Duodenal mucosa (tissue), 2 donors: ENCODE measurements around the gene SNAPC5.
"Not testable (repeated sequence)": the region's sequence is repeated elsewhere in the genome, so short reads cannot be mapped to it uniquely, and the experiment has no call there.

Source experiments
- H3K27ac ChIP-seq: one replicate; pipeline ENCODE4 v1.7.0; 2013; ENCODE audit warnings: low read depth, low read length
- H3K27me3 ChIP-seq, 2 donors: one replicate each; pipeline ENCODE4 v1.7.0; 2013; ENCODE audit warnings: low read length in 2 of 2, control low read depth in 1 of 2; ENCODE audit not compliant: insufficient read depth in 2 of 2, control insufficient read depth in 1 of 2
- H3K36me3 ChIP-seq, 2 donors: one replicate each; pipeline ENCODE4 v1.7.0; 2013; ENCODE audit warnings: low read length in 2 of 2, control low read depth in 1 of 2; ENCODE audit not compliant: insufficient read depth in 2 of 2, control insufficient read depth in 1 of 2
- H3K4me1 ChIP-seq, 2 donors: one replicate each; pipeline ENCODE4 v1.7.0; 2013; ENCODE audit warnings: low read length in 2 of 2, control low read depth in 1 of 2; ENCODE audit not compliant: insufficient read depth in 2 of 2, control insufficient read depth in 1 of 2
- H3K4me3 ChIP-seq, 2 donors: one replicate each; pipeline ENCODE4 v1.7.0; 2013; ENCODE audit warnings: low read length in 2 of 2, low read depth in 1 of 2
- H3K9ac ChIP-seq, 2 donors: one replicate each; pipeline ENCODE4 v1.7.0; 2013; ENCODE audit warnings: low read length in 2 of 2, low read depth in 1 of 2
- H3K9me3 ChIP-seq, 2 donors: one replicate each; pipeline ENCODE4 v1.7.0; 2013; ENCODE audit warnings: low read length in 2 of 2, control low read depth in 1 of 2; ENCODE audit not compliant: control insufficient read depth in 1 of 2

Gene SNAPC5

GRCh38 chr15:66476535-66476934 lies 21.0 kb downstream of the SNAPC5 start:
- no peaks in the 10 kb centered on the region for H3K4me1 ChIP-seq
- no peak overlapping the region for H3K9ac ChIP-seq

GRCh38 chr15:66474963-66475362 lies 22.6 kb downstream of the SNAPC5 start:
- H3K4me1 ChIP-seq = no peaks in the 10 kb centered on the region
- H3K4me3 ChIP-seq = no peak overlapping the region
- no peaks in the 10 kb centered on the region for H3K27me3 ChIP-seq
- no peaks in the 10 kb centered on the region for H3K36me3 ChIP-seq
- H3K9me3 ChIP-seq = no peaks in the 10 kb centered on the region
- no peak overlapping the region for H3K9ac ChIP-seq
- H3K27ac ChIP-seq = no peak overlapping the region

More at GRCh38 chr15:66476535-66476934, 21.0 kb downstream of the SNAPC5 start:
- Histone ChIP-seq H3K27ac (no peak overlapping the region), H3K36me3 (peaks cover 0 to 3% of the 10 kb centered on the region in 2 donors), H3K4me3 (no peak overlapping the region), H3K27me3 (no peaks in the 10 kb centered on the region), H3K9me3 (no peaks in the 10 kb centered on the region)

- Histone ChIP-seq H3K4me3 (no peak overlapping the region), H3K36me3 (no peaks in the 10 kb centered on the region), H3K27ac (no peak overlapping the region), H3K9ac (no peak overlapping the region), H3K9me3 (no peaks in the 10 kb centered on the region), H3K4me1 (no peaks in the 10 kb centered on the region), H3K27me3 (no peaks in the 10 kb centered on the region)
These were observed 23.4 kb downstream of the SNAPC5 start for GRCh38 chr15:66474135-66474534.

GRCh38 chr15:66472176-66472999 lies 25.2 kb downstream of the SNAPC5 start:
- Histone ChIP-seq H3K9me3 (no peaks in the 10 kb centered on the region), H3K27me3 (no peaks in the 10 kb centered on the region), H3K36me3 (no peaks in the 10 kb centered on the region), H3K4me3 (no peak overlapping the region), H3K27ac (no peak overlapping the region), H3K9ac (no peak overlapping the region), H3K4me1 (no peaks in the 10 kb centered on the region)

- H3K27ac ChIP-seq, H3K9ac ChIP-seq, H3K36me3 ChIP-seq, H3K4me3 ChIP-seq, H3K4me1 ChIP-seq, H3K27me3 ChIP-seq, H3K9me3 ChIP-seq: not testable (repeated sequence)
These were observed 26.7 kb downstream of the SNAPC5 start for GRCh38 chr15:66470825-66471224.

GRCh38 chr15:66467162-66468040 lies 30.2 kb downstream of the SNAPC5 start:
- not testable (repeated sequence) for H3K4me1 ChIP-seq, H3K27me3 ChIP-seq, H3K4me3 ChIP-seq, H3K36me3 ChIP-seq, H3K9me3 ChIP-seq, H3K9ac ChIP-seq, H3K27ac ChIP-seq

GRCh38 chr15:66465294-66465693 lies 32.3 kb downstream of the SNAPC5 start:
- not testable (repeated sequence) for H3K9ac ChIP-seq, H3K36me3 ChIP-seq, H3K27me3 ChIP-seq, H3K4me1 ChIP-seq, H3K27ac ChIP-seq, H3K4me3 ChIP-seq, H3K9me3 ChIP-seq

- Histone ChIP-seq H3K4me3 (no peak overlapping the region), H3K36me3 (no peaks in the 10 kb centered on the region), H3K9me3 (no peaks in the 10 kb centered on the region), H3K27me3 (no peaks in the 10 kb centered on the region), H3K4me1 (peaks cover 0 to 4% of the 10 kb centered on the region in 2 donors), H3K9ac (no peak overlapping the region), H3K27ac (no peak overlapping the region)
These were observed 34.9 kb downstream of the SNAPC5 start for GRCh38 chr15:66462627-66463026.

- Histone ChIP-seq H3K9ac (no peak overlapping the region), H3K4me3 (no peak overlapping the region), H3K36me3 (no peaks in the 10 kb centered on the region), H3K9me3 (no peaks in the 10 kb centered on the region), H3K27ac (no peak overlapping the region), H3K4me1 (peaks cover 0 to 4% of the 10 kb centered on the region in 2 donors), H3K27me3 (no peaks in the 10 kb centered on the region)
These were observed 35.6 kb downstream of the SNAPC5 start for GRCh38 chr15:66461917-66462316.

- not testable (repeated sequence) for H3K4me1 ChIP-seq, H3K9me3 ChIP-seq, H3K27ac ChIP-seq, H3K4me3 ChIP-seq, H3K27me3 ChIP-seq, H3K36me3 ChIP-seq, H3K9ac ChIP-seq
These were observed 36.3 kb downstream of the SNAPC5 start for GRCh38 chr15:66461294-66461693.
